HepG2 (cell line): Measurements from ENCODE around the gene TACC3. TPM values are rescaled to one million over a fixed set of nuclear protein-coding genes. Genes with fewer than 3 reads are reported as not detected.

Source experiments
- ATAC-seq: fragments of 200-7000 bp; cut with Tn5 transposase; 3 replicates; pipeline ENCODE4 v1.9.1; 2020; ENCODE audit warnings: mild to moderate bottlenecking, moderate library complexity
- BruUV-seq: library from RNA; stranded (reverse); fragments of 400-500 nt; replicated peaks from 2 replicates; lab custom pipeline; 2021; lab: Mats Ljungman, UMichigan
- CTCF ChIA-PET: fragments of 300-600 bp; formaldehyde crosslinking; extraction: SDS; loops from one replicate; lab custom pipeline; 2021; ENCODE audit warnings: low total read pairs, inconsistent platforms, low intra/inter-chr PET ratio; lab: Yijun Ruan, JAX
- POLR2A ChIA-PET: fragments of 350-600 bp; sonication (Branson Sonifier 250); formaldehyde crosslinking; loops from one replicate; lab custom pipeline; 2020; ENCODE audit warnings: antibody characterized with exemption, inconsistent platforms; lab: Yijun Ruan, JAX
- DNase-seq: peaks from one replicate; pipeline ENCODE4 v3.0.0-alpha.2; 2015; ENCODE audit warnings: low spot score
- FAIRE-seq: peaks from 3 replicates; lab custom pipeline; 2011; peaks lifted over from hg19 to GRCh38; lab: Jason Lieb, UNC
- H2AFZ ChIP-seq: one replicate; pipeline ENCODE4 v1.6.1; 2011; ENCODE audit warnings: low read length, inconsistent platforms
- H3K27ac ChIP-seq: fragments of 300-600 bp; 3 replicates; pipeline ENCODE4 v1.8.0; 2011; ENCODE audit warnings: mixed run types, mild to moderate bottlenecking, mixed read lengths, low read length, inconsistent platforms; ENCODE audit not compliant: insufficient read depth; ENCODE audit errors: extremely low read length
- H3K27me3 ChIP-seq, 2 experiments: fragments of 200-600 bp in 1 of 2; 2 replicates in 1 of 2; 3 replicates in 1 of 2; pipeline versions ENCODE4 v1.6.0 to v1.8.0; 2011; ENCODE audit warnings: low read length in 2 of 2, mild to moderate bottlenecking in 2 of 2, moderate library complexity in 2 of 2, inconsistent platforms in 1 of 2; ENCODE audit not compliant: insufficient read depth in 2 of 2, control insufficient read depth in 1 of 2
- H3K36me3 ChIP-seq, 2 experiments: fragments of 200-600 bp in 1 of 2; replicated peaks in 1 of 2; 2 replicates in 1 of 2; 3 replicates in 1 of 2; pipeline versions ENCODE4 v1.5.1 to v1.8.0; 2011; ENCODE audit warnings: low read length in 2 of 2, inconsistent platforms in 1 of 2; ENCODE audit not compliant: insufficient read depth in 2 of 2, control insufficient read depth in 1 of 2
- H3K4me1 ChIP-seq: 2 replicates; pipeline ENCODE4 v1.5.1; 2012; ENCODE audit warnings: low read length, inconsistent platforms; ENCODE audit not compliant: insufficient read depth
- H3K4me2 ChIP-seq: 2 replicates; pipeline ENCODE4 v1.6.0; 2011; ENCODE audit warnings: low read depth, low read length, inconsistent platforms
- H3K4me3 ChIP-seq, 3 experiments: fragments of 200-600 bp in 1 of 3; sonication (generic), shearing (Covaris generic) in 1 of 3; replicated peaks in 1 of 3; 2 replicates each; pipeline ENCODE4 v1.5.1; 2011 to 2016; ENCODE audit warnings: low read length in 3 of 3, inconsistent platforms in 2 of 3, low read depth in 2 of 3, mild to moderate bottlenecking in 2 of 3, control low read depth in 1 of 3, mixed read lengths in 1 of 3; ENCODE audit not compliant: insufficient read depth in 1 of 3
- H3K79me2 ChIP-seq: one replicate; pipeline ENCODE4 v1.6.1; 2011; ENCODE audit warnings: low read length, inconsistent platforms; ENCODE audit not compliant: insufficient read depth
- H3K9ac ChIP-seq: 2 replicates; pipeline ENCODE4 v1.6.0; 2011; ENCODE audit warnings: mild to moderate bottlenecking, low read depth, low read length, inconsistent platforms; ENCODE audit not compliant: insufficient read depth
- H3K9me3 ChIP-seq: 2 replicates; pipeline ENCODE4 v1.5.1; 2012; ENCODE audit warnings: mild to moderate bottlenecking, low read length
- H4K20me1 ChIP-seq: 2 replicates; pipeline ENCODE4 v1.6.0; 2011; ENCODE audit warnings: inconsistent platforms, mild to moderate bottlenecking, low read length, moderate library complexity; ENCODE audit not compliant: insufficient read depth
- EHMT2 ChIP-seq: fragments of 200-600 bp; sonication (generic); IDR thresholded peaks from 2 replicates; pipeline ENCODE4 v1.7.0; 2017; ENCODE audit warnings: antibody characterized with exemption, low read depth, low read length, borderline replicate concordance
- EP300 ChIP-seq, 3 experiments: sonication (generic) in 1 of 3; formaldehyde crosslinking in 1 of 3; IDR thresholded peaks; 2 replicates each; pipeline versions ENCODE4 v1.5.1 to v1.6.1; 2011 to 2020; ENCODE audit warnings: low read depth in 2 of 3, low read length in 2 of 3, borderline replicate concordance in 1 of 3, improper control_type of control experiment in 1 of 3, mild to moderate bottlenecking in 1 of 3, missing genetic modification reagents in 1 of 3, moderate library complexity in 1 of 3
- HDAC2 ChIP-seq: sonication (generic); formaldehyde crosslinking; IDR thresholded peaks from 2 replicates; pipeline ENCODE4 v1.4.0; 2020; ENCODE audit warnings: missing genetic modification reagents
- HMG20B ChIP-seq: conservative IDR thresholded peaks from 2 replicates; pipeline ENCODE4 v1.6.1; 2016; ENCODE audit warnings: missing genetic modification reagents, missing compliant biosample characterization
- HNF4A ChIP-seq: sonication (generic); formaldehyde crosslinking; IDR thresholded peaks from 2 replicates; pipeline ENCODE4 v1.4.0; 2020; ENCODE audit warnings: missing genetic modification reagents
- JARID2 ChIP-seq: sonication (generic); formaldehyde crosslinking; IDR thresholded peaks from 2 replicates; pipeline ENCODE4 v1.8.1; 2023; ENCODE audit warnings: missing genetic modification reagents, inconsistent platforms; ENCODE audit not compliant: insufficient replicate concordance
- KDM6A ChIP-seq: IDR thresholded peaks from 2 replicates; pipeline ENCODE4 v1.6.1; 2016; ENCODE audit warnings: low read depth
- NFE2L2 ChIP-seq: fragments of 150-350 bp; IDR thresholded peaks from 2 replicates; pipeline ENCODE4 v1.6.1; 2014; ENCODE audit warnings: low read length
- POLR2A ChIP-seq, 2 experiments: IDR thresholded peaks; 2 replicates each; pipeline ENCODE4 v1.6.1; 2011; ENCODE audit warnings: low read depth in 2 of 2, low read length in 2 of 2, mild to moderate bottlenecking in 1 of 2, moderate library complexity in 1 of 2; ENCODE audit not compliant: insufficient read depth in 1 of 2
- RAD21 ChIP-seq: fragments of 450-650 bp; formaldehyde crosslinking; IDR thresholded peaks from 2 replicates; pipeline ENCODE4 v1.5.0; 2020; ENCODE audit warnings: mild to moderate bottlenecking
- RARA ChIP-seq: IDR thresholded peaks from 2 replicates; pipeline ENCODE4 v1.6.1; 2016; ENCODE audit warnings: missing genetic modification reagents, missing compliant biosample characterization
- RFXAP ChIP-seq: sonication (generic); formaldehyde crosslinking; IDR thresholded peaks from 2 replicates; pipeline ENCODE4 v1.4.0; 2020; ENCODE audit warnings: missing genetic modification reagents, borderline replicate concordance
- SOX13 ChIP-seq, 3 experiments: fragments of 450-650 bp in 1 of 3; sonication (generic) in 1 of 3; formaldehyde crosslinking in 1 of 3; IDR thresholded peaks in 2 of 3; conservative IDR thresholded peaks in 1 of 3; 2 replicates each; pipeline versions ENCODE4 v1.5.0 to v1.6.1; 2016 to 2020; ENCODE audit warnings: antibody characterized with exemption in 1 of 3, mild to moderate bottlenecking in 1 of 3, missing compliant biosample characterization in 1 of 3, missing genetic modification reagents in 1 of 3, moderate library complexity in 1 of 3
- SP1 ChIP-seq, 2 experiments: fragments of 450-650 bp in 1 of 2; sonication (generic) in 1 of 2; formaldehyde crosslinking in 1 of 2; IDR thresholded peaks; 2 replicates each; pipeline versions ENCODE4 v1.4.0 to v1.6.1; 2016 to 2020; ENCODE audit warnings: missing genetic modification reagents in 1 of 2
- STAG1 ChIP-seq: sonication (generic); formaldehyde crosslinking; IDR thresholded peaks from 2 replicates; pipeline ENCODE4 v1.4.0; 2020; ENCODE audit warnings: missing genetic modification reagents
- TCF7 ChIP-seq: sonication (generic); IDR thresholded peaks from 2 replicates; pipeline ENCODE4 v1.6.1; 2016; ENCODE audit warnings: antibody characterized with exemption, low read depth
- ZMYM4 ChIP-seq: sonication (generic); formaldehyde crosslinking; IDR thresholded peaks from 2 replicates; pipeline ENCODE4 v1.8.1; 2023; ENCODE audit warnings: mild to moderate bottlenecking, missing genetic modification reagents
- ZNF326 ChIP-seq: sonication (generic); formaldehyde crosslinking; IDR thresholded peaks from 2 replicates; pipeline ENCODE4 v1.4.0; 2020; ENCODE audit warnings: missing genetic modification reagents, borderline replicate concordance
- ZNF691 ChIP-seq: sonication (generic); formaldehyde crosslinking; IDR thresholded peaks from 2 replicates; pipeline ENCODE4 v1.4.0; 2020; ENCODE audit warnings: missing genetic modification reagents, low read depth, mild to moderate bottlenecking, borderline replicate concordance
- WGBS: methylation state at CpG from one replicate; pipeline ENCODE4 v1.1.6; 2017; ENCODE audit warnings: low lambda C conversion rate; 5-methylcytosine and 5-hydroxymethylcytosine counted together
- in situ Hi-C: cut with HindIII; loops from 2 replicates; pipeline ENCODE4 v1.10.0; 2017; ENCODE audit warnings: low pct_unique_long_range_greater_than_20kb; ENCODE audit not compliant: extremely low pct_ligation_motif_present
- intact Hi-C: fragments of 100-400 bp; cut with micrococcal nuclease; formaldehyde crosslinking; loops from one replicate; pipeline ENCODE4 v1.10.0; 2022; ENCODE audit not compliant: unreplicated experiment
- polyA plus RNA-seq, 8 experiments: library from polyadenylated mRNA; depleted of rRNA in 3 of 8; stranded (reverse) in 7 of 8; unstranded in 1 of 8; fragments of >200 nt; fragmentation: Illumina TruSeq in 4 of 8; extraction: Trizol in 4 of 8; gene quantifications; 2 replicates each; pipeline versions ENCODE4 v1.2.1 to v1.2.3, GENCODE V29; 2011 to 2016; ENCODE audit warnings: low read depth in 4 of 8, missing spikeins in 1 of 8, mixed read lengths in 1 of 8; ENCODE audit not compliant: insufficient read depth in 1 of 8
- total RNA-seq, 5 experiments: library from RNA; depleted of rRNA; stranded (reverse); fragments of >200 nt; fragmentation: Illumina TruSeq; extraction: Trizol; gene quantifications; 2 replicates each; pipeline ENCODE4 v1.2.3, GENCODE V29; 2016; ENCODE audit warnings: low read depth in 1 of 5
- TF ChIP-seq, protein P1 (sequence below): IDR thresholded peaks from 2 replicates; pipeline ENCODE4 v1.6.1; 2016; ENCODE audit warnings: missing compliant biosample characterization, missing genetic modification reagents, borderline replicate concordance
- TF ChIP-seq, protein P2 (sequence below): sonication (generic); formaldehyde crosslinking; IDR thresholded peaks from 2 replicates; pipeline ENCODE4 v1.5.1; 2020; ENCODE audit warnings: mild to moderate bottlenecking, moderate library complexity, missing genetic modification reagents

The TACC3 gene
- total and polyA plus RNA-seq, 2 of the 13 experiments (the other 11 are each of a cell fraction or from before 2014, with no cell fraction given): 20.3 to 21.2 TPM

DNA sequence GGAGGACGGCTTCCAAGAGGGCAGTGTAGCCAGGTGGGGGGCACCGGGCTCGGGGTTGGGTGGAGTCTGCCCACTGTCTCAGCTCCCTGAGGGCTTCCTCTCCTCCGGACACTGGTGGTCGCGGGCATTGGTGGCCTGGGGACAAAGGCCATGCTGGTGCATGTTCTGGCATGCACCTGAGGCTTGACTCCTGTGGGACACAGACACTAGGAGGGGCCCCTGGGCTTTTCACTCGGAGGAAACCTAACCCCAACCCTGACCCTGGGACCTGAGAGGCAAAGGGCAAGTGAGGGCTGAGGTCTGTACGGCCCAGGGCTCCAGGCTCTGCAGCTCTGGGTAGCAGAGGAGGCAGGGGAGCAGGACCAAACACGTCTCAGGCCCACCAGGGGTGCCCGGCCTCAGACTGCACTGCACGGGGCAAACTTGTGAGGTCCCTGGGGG lies 49.5 kb downstream of the TACC3 start:
- in situ Hi-C loops (no loop called here), intact Hi-C loops (no loop called here)
- peak overlapping the region; percentile 63 for H3K4me2 ChIP-seq
- WGBS: 28% methylated on average over 8 of the region's 11 CpGs
- 0 out of 2 replicates have a peak overlapping the region, but pooled peaks have one; percentile 25 for H3K9ac ChIP-seq
- H4K20me1 ChIP-seq: no peaks in the 10 kb centered on the region
- no peak overlapping the region for H2AFZ ChIP-seq
- no peaks in the 10 kb centered on the region for H3K36me3 ChIP-seq
- peaks cover 7% of the 10 kb centered on the region for H3K79me2 ChIP-seq
- ATAC-seq (no peak; the same call in 1 of the 3 replicates), FAIRE-seq (peak; percentile 64), DNase-seq (peak; percentile 52)
- no TSS peak for BruUV-seq
- H3K4me1 ChIP-seq: peaks cover 87% of the 10 kb centered on the region
- CTCF ChIA-PET: interaction anchor here (0.7 to 1.4 kb wide), 2 partner anchors 9 to 39 kb away, joined by 3 read pairs; no protein-coding TSS in a partner anchor
- peak overlapping the region in 1 of 3 experiments; percentile 44; a peak in 2 of 6 replicates for H3K4me3 ChIP-seq
- H3K27me3 ChIP-seq: no peaks in the 10 kb centered on the region
- POLR2A ChIA-PET: interaction anchor here (1.4 to 34.3 kb wide), 3 partner anchors 18 to 23 kb away, joined by 4 to 1258 read pairs (median 9); partner anchors contain the start of gene FGFR3
- H3K9me3 ChIP-seq: no peaks in the 10 kb centered on the region
- H3K27ac ChIP-seq: peak overlapping the region; percentile 83
- TF ChIP-seq JARID2 (CRISPR knock-in tag): no peak
- no peak for TF ChIP-seq HMG20B
- no peak for TF ChIP-seq POLR2A (IDR thresholded peaks at IDR 0.05; ENCODE audit: insufficient read depth in 1 of 2, low read depth in 2 of 2, low read length in 2 of 2)
- TF ChIP-seq ZNF326 (CRISPR knock-in tag): no peak
- TF ChIP-seq STAG1 (CRISPR knock-in tag): peak; percentile 37
- peak; percentile 30; the same call in 1 of the 2 replicates for TF ChIP-seq RAD21
- no peak for TF ChIP-seq NFE2L2
- TF ChIP-seq, protein P1, sequence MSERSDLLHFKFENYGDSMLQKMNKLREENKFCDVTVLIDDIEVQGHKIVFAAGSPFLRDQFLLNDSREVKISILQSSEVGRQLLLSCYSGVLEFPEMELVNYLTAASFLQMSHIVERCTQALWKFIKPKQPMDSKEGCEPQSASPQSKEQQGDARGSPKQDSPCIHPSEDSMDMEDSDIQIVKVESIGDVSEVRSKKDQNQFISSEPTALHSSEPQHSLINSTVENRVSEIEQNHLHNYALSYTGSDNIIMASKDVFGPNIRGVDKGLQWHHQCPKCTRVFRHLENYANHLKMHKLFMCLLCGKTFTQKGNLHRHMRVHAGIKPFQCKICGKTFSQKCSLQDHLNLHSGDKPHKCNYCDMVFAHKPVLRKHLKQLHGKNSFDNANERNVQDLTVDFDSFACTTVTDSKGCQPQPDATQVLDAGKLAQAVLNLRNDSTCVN (CRISPR knock-in tag): 0 out of 2 replicates have a peak, but pooled peaks have one; percentile 23
- TF ChIP-seq, protein P2, sequence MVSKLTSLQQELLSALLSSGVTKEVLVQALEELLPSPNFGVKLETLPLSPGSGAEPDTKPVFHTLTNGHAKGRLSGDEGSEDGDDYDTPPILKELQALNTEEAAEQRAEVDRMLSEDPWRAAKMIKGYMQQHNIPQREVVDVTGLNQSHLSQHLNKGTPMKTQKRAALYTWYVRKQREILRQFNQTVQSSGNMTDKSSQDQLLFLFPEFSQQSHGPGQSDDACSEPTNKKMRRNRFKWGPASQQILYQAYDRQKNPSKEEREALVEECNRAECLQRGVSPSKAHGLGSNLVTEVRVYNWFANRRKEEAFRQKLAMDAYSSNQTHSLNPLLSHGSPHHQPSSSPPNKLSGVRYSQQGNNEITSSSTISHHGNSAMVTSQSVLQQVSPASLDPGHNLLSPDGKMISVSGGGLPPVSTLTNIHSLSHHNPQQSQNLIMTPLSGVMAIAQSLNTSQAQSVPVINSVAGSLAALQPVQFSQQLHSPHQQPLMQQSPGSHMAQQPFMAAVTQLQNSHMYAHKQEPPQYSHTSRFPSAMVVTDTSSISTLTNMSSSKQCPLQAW (CRISPR knock-in tag): peak; percentile 73; the same call in 1 of the 2 replicates
- 0 out of 2 replicates have a peak, but pooled peaks have one; percentile 54 for TF ChIP-seq RFXAP (CRISPR knock-in tag)
- peak; percentile 94 for TF ChIP-seq HNF4A (CRISPR knock-in tag)
- 0 out of 2 replicates have a peak, but pooled peaks have one; percentile 28 for TF ChIP-seq KDM6A (CRISPR knock-in tag)
- TF ChIP-seq TCF7: no peak
- peak; percentile 80 for TF ChIP-seq HDAC2 (CRISPR knock-in tag)
- no peak for TF ChIP-seq ZNF691
- TF ChIP-seq SOX13 (IDR thresholded peaks at IDR 0.05): no peak
- peak in 1 of 2 experiments; percentile 27; a peak in 1 of 4 replicates for TF ChIP-seq SOX13 (CRISPR knock-in tag; conservative IDR thresholded peaks at IDR 0.05 in 1 of 2, IDR thresholded peaks at IDR 0.05 in 1 of 2)
- TF ChIP-seq ZMYM4: peak; percentile 24; the same call in 1 of the 2 replicates
- peak; percentile 70 for TF ChIP-seq RARA (CRISPR knock-in tag)
- peak in 1 of 2 experiments; percentile 59; a peak in 1 of 4 replicates for TF ChIP-seq EP300 (IDR thresholded peaks at IDR 0.05; ENCODE audit: low read depth in 2 of 2, low read length in 2 of 2)
- TF ChIP-seq EP300 (CRISPR knock-in tag; IDR thresholded peaks at IDR 0.05; ENCODE audit: borderline replicate concordance): no peak
- TF ChIP-seq EHMT2: no peak
- TF ChIP-seq SP1 (IDR thresholded peaks at IDR 0.05): no peak
- TF ChIP-seq SP1 (CRISPR knock-in tag; IDR thresholded peaks at IDR 0.05): no peak
